Measurements from ENCODE around the gene MTTP.

DNA sequence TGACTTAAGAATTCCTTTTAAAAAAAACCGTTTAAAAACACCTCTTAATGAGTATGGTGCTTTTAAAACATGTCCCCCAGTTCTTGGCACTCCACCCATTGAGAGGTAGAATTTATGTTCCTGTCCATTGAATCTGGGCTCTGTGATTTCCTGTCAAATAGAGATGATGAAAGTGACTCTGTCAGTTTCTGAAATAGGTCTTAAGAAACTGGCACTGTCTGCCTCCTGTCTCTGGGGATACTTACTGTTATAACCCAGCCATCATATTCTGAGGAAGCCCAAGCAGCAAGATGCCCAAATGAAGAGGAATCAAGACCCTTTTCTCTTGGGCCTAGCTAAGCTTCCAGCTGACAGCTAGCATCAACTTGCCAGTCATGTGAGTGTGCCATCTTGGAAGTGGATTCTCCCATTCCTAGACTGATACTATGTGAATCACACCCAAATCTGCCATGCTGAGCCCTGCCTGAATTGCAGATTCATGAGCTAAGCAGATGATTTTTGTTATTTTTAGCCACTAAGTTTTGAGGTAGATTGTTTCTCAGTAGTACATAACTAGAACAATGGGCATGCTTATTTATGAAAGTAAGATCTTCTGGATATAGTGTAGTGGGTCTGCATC is 60.2 kb downstream of the MTTP start:
- TF ChIP-seq, protein P1, sequence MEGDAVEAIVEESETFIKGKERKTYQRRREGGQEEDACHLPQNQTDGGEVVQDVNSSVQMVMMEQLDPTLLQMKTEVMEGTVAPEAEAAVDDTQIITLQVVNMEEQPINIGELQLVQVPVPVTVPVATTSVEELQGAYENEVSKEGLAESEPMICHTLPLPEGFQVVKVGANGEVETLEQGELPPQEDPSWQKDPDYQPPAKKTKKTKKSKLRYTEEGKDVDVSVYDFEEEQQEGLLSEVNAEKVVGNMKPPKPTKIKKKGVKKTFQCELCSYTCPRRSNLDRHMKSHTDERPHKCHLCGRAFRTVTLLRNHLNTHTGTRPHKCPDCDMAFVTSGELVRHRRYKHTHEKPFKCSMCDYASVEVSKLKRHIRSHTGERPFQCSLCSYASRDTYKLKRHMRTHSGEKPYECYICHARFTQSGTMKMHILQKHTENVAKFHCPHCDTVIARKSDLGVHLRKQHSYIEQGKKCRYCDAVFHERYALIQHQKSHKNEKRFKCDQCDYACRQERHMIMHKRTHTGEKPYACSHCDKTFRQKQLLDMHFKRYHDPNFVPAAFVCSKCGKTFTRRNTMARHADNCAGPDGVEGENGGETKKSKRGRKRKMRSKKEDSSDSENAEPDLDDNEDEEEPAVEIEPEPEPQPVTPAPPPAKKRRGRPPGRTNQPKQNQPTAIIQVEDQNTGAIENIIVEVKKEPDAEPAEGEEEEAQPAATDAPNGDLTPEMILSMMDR (conservative IDR thresholded peaks at IDR 0.05), result no peak
- no peak for TF ChIP-seq EZH2 (IDR thresholded peaks at IDR 0.05; ENCODE audit: low read depth)

Data from PC-9 (cell line).